IMR-90 (cell line): ENCODE results near the gene TMEM184C. TPM values are rescaled to one million over a fixed set of nuclear protein-coding genes. Genes with fewer than 3 reads are reported as not detected.

ENCODE experiments used
- ATAC-seq: fragments of 200-7000 bp; cut with Tn5 transposase; 2 replicates; pipeline ENCODE4 v1.9.1; 2020; ENCODE audit warnings: low read depth, mild to moderate bottlenecking, moderate library complexity
- BruUV-seq: library from RNA; stranded (reverse); fragments of 400-500 nt; replicated peaks from 2 replicates; lab custom pipeline; 2021; lab: Mats Ljungman, UMichigan
- CTCF ChIA-PET: fragments of 300-600 bp; formaldehyde crosslinking; extraction: SDS; loops from one replicate; lab custom pipeline; 2021; ENCODE audit warnings: antibody characterized with exemption; lab: Yijun Ruan, JAX
- POLR2A ChIA-PET: fragments of 300-600 bp; sonication (Branson Sonifier 250); formaldehyde crosslinking; loops from one replicate; lab custom pipeline; 2022; ENCODE audit warnings: antibody characterized with exemption; ENCODE audit not compliant: unreplicated experiment; lab: Charles Lee
- DNase-seq: peaks from one replicate; pipeline ENCODE4 v3.0.0; 2013
- H2AFZ ChIP-seq: replicated peaks from 2 replicates; pipeline ENCODE3; 2013; ENCODE audit warnings: low read length, mild to moderate bottlenecking; ENCODE audit not compliant: poor library complexity
- H2AK5ac ChIP-seq: 2 replicates; pipeline ENCODE4 v1.6.1; 2013; ENCODE audit warnings: low read depth, low read length, inconsistent platforms
- H2AK9ac ChIP-seq: replicated peaks from 2 replicates; pipeline ENCODE3; 2013; ENCODE audit warnings: mild to moderate bottlenecking, low read depth, low read length, moderate library complexity; ENCODE audit not compliant: poor library complexity
- H2BK120ac ChIP-seq: 2 replicates; pipeline ENCODE4 v1.6.1; 2013; ENCODE audit warnings: low read depth, low read length, inconsistent platforms
- H2BK15ac ChIP-seq: 3 replicates; pipeline ENCODE4 v1.6.1; 2013; ENCODE audit warnings: low read depth, low read length, inconsistent platforms
- H2BK20ac ChIP-seq: 2 replicates; pipeline ENCODE4 v1.6.1; 2013; ENCODE audit warnings: low read depth, mild to moderate bottlenecking, inconsistent platforms, low read length, moderate library complexity
- H2BK5ac ChIP-seq: 2 replicates; pipeline ENCODE4 v1.6.1; 2013; ENCODE audit warnings: mild to moderate bottlenecking, low read depth, low read length, inconsistent platforms; ENCODE audit not compliant: poor library complexity, severe bottlenecking
- H3K14ac ChIP-seq: replicated peaks from 2 replicates; pipeline ENCODE4 v1.6.1; 2013; ENCODE audit warnings: low read depth, low read length, inconsistent platforms
- H3K18ac ChIP-seq: 2 replicates; pipeline ENCODE4 v1.6.1; 2013; ENCODE audit warnings: low read depth, low read length, control low read depth
- H3K23ac ChIP-seq: 2 replicates; pipeline ENCODE4 v1.6.1; 2013; ENCODE audit warnings: low read depth, low read length, inconsistent platforms
- H3K27ac ChIP-seq: 2 replicates; pipeline ENCODE4 v1.5.1; 2013; ENCODE audit warnings: mild to moderate bottlenecking, control low read depth, low read length; ENCODE audit not compliant: insufficient read depth
- H3K27me3 ChIP-seq: 2 replicates; pipeline ENCODE4 v1.6.1; 2013; ENCODE audit warnings: low read length; ENCODE audit not compliant: control insufficient read depth, insufficient read depth
- H3K36me3 ChIP-seq: 2 replicates; pipeline ENCODE4 v1.6.1; 2013; ENCODE audit warnings: low read length, mixed read lengths; ENCODE audit not compliant: control insufficient read depth, insufficient read depth
- H3K4ac ChIP-seq: 2 replicates; pipeline ENCODE4 v1.6.1; 2013; ENCODE audit warnings: low read depth, low read length, inconsistent platforms
- H3K4me1 ChIP-seq: 2 replicates; pipeline ENCODE4 v1.6.1; 2013; ENCODE audit warnings: low read length, mixed read lengths; ENCODE audit not compliant: control insufficient read depth, insufficient read depth
- H3K4me2 ChIP-seq: 2 replicates; pipeline ENCODE4 v1.6.1; 2013; ENCODE audit warnings: low read depth, mild to moderate bottlenecking, control low read depth, low read length, moderate library complexity
- H3K4me3 ChIP-seq: 2 replicates; pipeline ENCODE4 v1.5.1; 2013; ENCODE audit warnings: low read depth, mild to moderate bottlenecking, control low read depth, low read length, moderate library complexity; ENCODE audit not compliant: insufficient read depth
- H3K56ac ChIP-seq: 2 replicates; pipeline ENCODE4 v1.6.1; 2013; ENCODE audit warnings: low read length, inconsistent platforms; ENCODE audit not compliant: insufficient read depth; ENCODE audit errors: extremely low read depth
- H3K79me1 ChIP-seq, 2 experiments: 2 replicates each; pipeline ENCODE4 v1.6.1; 2013; ENCODE audit warnings: low read length in 2 of 2, inconsistent platforms in 1 of 2, low read depth in 1 of 2
- H3K9ac ChIP-seq: 2 replicates; pipeline ENCODE4 v1.6.1; 2013; ENCODE audit warnings: low read depth, low read length, control low read depth
- H3K9me1 ChIP-seq: 2 replicates; pipeline ENCODE4 v1.6.1; 2013; ENCODE audit warnings: low read length, inconsistent platforms; ENCODE audit not compliant: insufficient read depth
- H3K9me3 ChIP-seq: 2 replicates; pipeline ENCODE4 v1.6.1; 2013; ENCODE audit warnings: low read length; ENCODE audit not compliant: control insufficient read depth, insufficient read depth
- H4K20me1 ChIP-seq: 2 replicates; pipeline ENCODE4 v1.6.1; 2013; ENCODE audit warnings: low read length, inconsistent platforms; ENCODE audit not compliant: insufficient read depth
- H4K5ac ChIP-seq: 2 replicates; pipeline ENCODE4 v1.6.1; 2013; ENCODE audit warnings: mild to moderate bottlenecking, low read depth, low read length, control low read depth
- H4K8ac ChIP-seq, 2 experiments: 2 replicates each; pipeline ENCODE4 v1.6.1; 2013; ENCODE audit warnings: low read depth in 2 of 2, low read length in 2 of 2, control low read depth in 1 of 2, inconsistent platforms in 1 of 2
- H4K91ac ChIP-seq: 2 replicates; pipeline ENCODE4 v1.6.1; 2013; ENCODE audit warnings: low read depth, low read length, inconsistent platforms; ENCODE audit not compliant: insufficient read depth
- BHLHE40 ChIP-seq: fragments of 150-350 bp; IDR thresholded peaks from 2 replicates; pipeline ENCODE4 v1.6.1; 2016; ENCODE audit warnings: mild to moderate bottlenecking, low read depth, low read length
- CEBPB ChIP-seq: IDR thresholded peaks from 2 replicates; pipeline ENCODE4 v1.6.1; 2012; ENCODE audit warnings: low read depth, low read length, improper control_type of control experiment
- RFX5 ChIP-seq: IDR thresholded peaks from 2 replicates; pipeline ENCODE4 v1.8.0; 2012; ENCODE audit warnings: low read depth, mild to moderate bottlenecking, low read length, moderate library complexity
- WGBS, 2 experiments: methylation state at CpG; one replicate each; pipeline versions ENCODE4 v1.1.5 to v1.1.7; 2013; ENCODE audit warnings: missing lambda C conversion rate in 2 of 2; ENCODE audit not compliant: insufficient read length in 1 of 2; ENCODE audit errors: extremely low coverage in 2 of 2; 5-methylcytosine and 5-hydroxymethylcytosine counted together
- dilution Hi-C: fragments of 300-500 bp; cut with HindIII; formaldehyde crosslinking; loops from one replicate; pipeline ENCODE4 v1.14.3; 2018; ENCODE audit warnings: low sequenced_read_pairs; ENCODE audit not compliant: unreplicated experiment
- in situ Hi-C: fragments of 300-500 bp; cut with MboI; formaldehyde crosslinking; loops from 3 replicates; pipeline ENCODE4 v1.14.3; 2019; ENCODE audit warnings: low sequenced_read_pairs, inconsistent platforms, mixed read lengths
- intact Hi-C: fragments of 100-400 bp; cut with micrococcal nuclease; formaldehyde crosslinking; loops from 2 replicates; pipeline ENCODE4 v1.10.0; 2022
- polyA plus RNA-seq, 3 experiments: library from polyadenylated mRNA; depleted of rRNA; stranded (reverse); fragments of >200 nt; gene quantifications; 2 replicates each; pipeline ENCODE4 v1.2.3, GENCODE V29; 2012; ENCODE audit warnings: low replicate concordance in 1 of 3
- total RNA-seq: library from RNA; depleted of rRNA; stranded (reverse); fragments of >200 nt; gene quantifications from 2 replicates; pipeline ENCODE4 v1.2.3, GENCODE V29; 2012; rRNA removed

TMEM184C gene
- total and polyA plus RNA-seq, 2 of the 4 experiments (the other 2 are of a cell fraction): 17.4 to 67.6 TPM

- Histone ChIP-seq H4K91ac (no peak overlapping the region), H3K4ac (no peak overlapping the region), H3K23ac (no peak overlapping the region), H2BK15ac (no peak overlapping the region), H4K20me1 (no peaks in the 10 kb centered on the region), H3K4me3 (no peak overlapping the region), H3K27me3 (no peaks in the 10 kb centered on the region), H2AK5ac (no peak overlapping the region), H3K4me1 (peaks cover 4% of the 10 kb centered on the region; the same call in 1 of the 2 replicates), H2BK120ac (no peak overlapping the region), H4K5ac (no peak overlapping the region), H3K79me1 (no peaks in the 10 kb centered on the region), H3K4me2 (no peak overlapping the region), H2AFZ (no peak overlapping the region), H3K27ac (no peak overlapping the region), H3K9me3 (no peaks in the 10 kb centered on the region), H3K18ac (no peak overlapping the region), H3K9ac (no peak overlapping the region), H4K8ac (no peak overlapping the region), H3K14ac (no peak overlapping the region), H2BK20ac (no peak overlapping the region), H3K36me3 (no peaks in the 10 kb centered on the region), H2AK9ac (no peak overlapping the region), H3K9me1 (no peaks in the 10 kb centered on the region), H3K56ac (no peak overlapping the region), H2BK5ac (no peak overlapping the region)
- ChIA-PET POLR2A (no interaction called here), CTCF (no interaction called here)
- intact Hi-C loops (no loop called here), dilution Hi-C loops (no loop called here), in situ Hi-C loops (no loop called here)
- DNase-seq (no peak), ATAC-seq (no peak)
- WGBS, 2 experiments: no CpG with 5 or more reads among the region's 1 CpG
- TF ChIP-seq CEBPB (peak; percentile 32; the same call in 1 of the 2 replicates), BHLHE40 (no peak), RFX5 (no peak)
- BruUV-seq: no TSS peak
Observed at GRCh38 chr4:147717878-147718277, 100.7 kb downstream of the TMEM184C start.

Other genes starting within 250 kb of the TMEM184C start
- gene EDNRA, start 136.3 kb upstream of the TMEM184C start, total RNA-seq: 6.5 and 7.8 TPM in 2 replicates
- gene EDNRA, start 136.3 kb upstream of the TMEM184C start, polyA plus RNA-seq (2012; rRNA removed): 3.8 TPM in 2 replicates
- gene PRMT9, start 66.8 kb downstream of the TMEM184C start, total RNA-seq: 14.2 and 15.6 TPM in 2 replicates
- gene PRMT9, start 66.8 kb downstream of the TMEM184C start, polyA plus RNA-seq (2012; rRNA removed): 3.4 and 5.0 TPM in 2 replicates
- 29.4 and 42.8 TPM in 2 replicates for gene ARHGAP10, start 114.7 kb downstream of the TMEM184C start, total RNA-seq
- gene ARHGAP10, start 114.7 kb downstream of the TMEM184C start, polyA plus RNA-seq (2012; rRNA removed): 27.1 and 29.0 TPM in 2 replicates